K562 (cell line): ENCODE results near the gene KCTD15. TPM values are rescaled to one million over a fixed set of nuclear protein-coding genes. Genes with fewer than 3 reads are reported as not detected.

Experiments used
- CREB3L1 ChIP-seq: fragments of 450-650 bp; IDR thresholded peaks from 2 replicates; pipeline ENCODE4 v1.6.1; 2014; ENCODE audit warnings: low read depth, mild to moderate bottlenecking, moderate library complexity, borderline replicate concordance
- GTF2E2 ChIP-seq: fragments of 200-800 bp; sonication (Bioruptor generic); IDR thresholded peaks from 2 replicates; pipeline ENCODE4 v1.6.1; 2016; ENCODE audit warnings: missing genetic modification characterization, missing compliant biosample characterization
- GTF2F1 ChIP-seq: IDR thresholded peaks from 2 replicates; pipeline ENCODE4 v1.6.1; 2011; ENCODE audit warnings: low read depth, low read length, improper control_type of control experiment
- MEIS2 ChIP-seq: fragments of 450-650 bp; IDR thresholded peaks from 2 replicates; pipeline ENCODE4 v1.6.1; 2014; ENCODE audit warnings: mild to moderate bottlenecking; ENCODE audit not compliant: partially characterized antibody
- PML ChIP-seq: IDR thresholded peaks from 2 replicates; pipeline ENCODE4 v1.6.1; 2012; ENCODE audit warnings: low read length, inconsistent platforms
- RREB1 ChIP-seq: fragments of 250-450 bp; sonication (Bioruptor Pico); IDR thresholded peaks from 2 replicates; pipeline ENCODE4 v1.4.0; 2020
- TAF1 ChIP-seq: IDR thresholded peaks from 2 replicates; pipeline ENCODE4 v1.6.1; 2011; ENCODE audit warnings: mild to moderate bottlenecking, low read length, moderate library complexity; ENCODE audit not compliant: insufficient read depth, control insufficient read depth, severe bottlenecking; ENCODE audit errors: extremely low read depth
- U2AF1 ChIP-seq: fragments of 200-400 bp; formaldehyde crosslinking; optimal IDR thresholded peaks from 2 replicates; pipeline ENCODE3; 2017; ENCODE audit warnings: mild to moderate bottlenecking, low read depth, low read length, moderate library complexity
- polyA plus RNA-seq, 8 experiments: library from polyadenylated mRNA; depleted of rRNA in 4 of 8; stranded (reverse) in 5 of 8; unstranded in 3 of 8; fragments of >200 nt; fragmentation: Nextera tagmentation in 2 of 8; fragmentation: Illumina TruSeq in 1 of 8; extraction: Ambion mirVana in 2 of 8; extraction: Trizol in 1 of 8; gene quantifications; 2 replicates each; pipeline versions ENCODE4 v1.2.1 to v1.2.3, GENCODE V29; 2011 to 2014; ENCODE audit warnings: inconsistent platforms in 1 of 8, missing spikeins in 1 of 8
- total RNA-seq, 7 experiments: library from RNA; depleted of rRNA in 6 of 7; stranded (reverse); fragments of >200 nt in 6 of 7; fragmentation: Illumina TruSeq in 2 of 7; extraction: Trizol in 2 of 7; gene quantifications; 2 replicates each; pipeline versions ENCODE4 v1.2.1 to v1.2.3, GENCODE V29; 2011 to 2021; ENCODE audit warnings: low replicate concordance in 1 of 7
- TF ChIP-seq, protein P1 (sequence below), 2 experiments: IDR thresholded peaks; 2 replicates each; pipeline ENCODE4 v1.6.1; 2012; ENCODE audit warnings: improper control_type of control experiment in 2 of 2, low read depth in 2 of 2, low read length in 2 of 2, borderline replicate concordance in 1 of 2
- TF ChIP-seq, protein P2 (sequence below): IDR thresholded peaks from 2 replicates; pipeline ENCODE4 v1.6.1; 2012; ENCODE audit warnings: low read depth, low read length, improper control_type of control experiment, borderline replicate concordance

The KCTD15 gene
- total and polyA plus RNA-seq, 9 of the 15 experiments (the other 6 are each of a cell fraction or from before 2014, with no cell fraction given), result 1.7 to 49.0 (median 11.8) TPM

- peak; percentile 30; the same call in 1 of the 2 replicates for TF ChIP-seq RREB1 (CRISPR knock-in tag)
- TF ChIP-seq TAF1, result peak; percentile 37
- peak; percentile 32 for TF ChIP-seq U2AF1
- TF ChIP-seq GTF2F1, result no peak
- TF ChIP-seq CREB3L1, result peak; percentile 42; the same call in 1 of the 2 replicates
- no peak for TF ChIP-seq GTF2E2 (tag)
- peak; percentile 9 for TF ChIP-seq MEIS2
- no peak for TF ChIP-seq PML
- TF ChIP-seq, protein P1, sequence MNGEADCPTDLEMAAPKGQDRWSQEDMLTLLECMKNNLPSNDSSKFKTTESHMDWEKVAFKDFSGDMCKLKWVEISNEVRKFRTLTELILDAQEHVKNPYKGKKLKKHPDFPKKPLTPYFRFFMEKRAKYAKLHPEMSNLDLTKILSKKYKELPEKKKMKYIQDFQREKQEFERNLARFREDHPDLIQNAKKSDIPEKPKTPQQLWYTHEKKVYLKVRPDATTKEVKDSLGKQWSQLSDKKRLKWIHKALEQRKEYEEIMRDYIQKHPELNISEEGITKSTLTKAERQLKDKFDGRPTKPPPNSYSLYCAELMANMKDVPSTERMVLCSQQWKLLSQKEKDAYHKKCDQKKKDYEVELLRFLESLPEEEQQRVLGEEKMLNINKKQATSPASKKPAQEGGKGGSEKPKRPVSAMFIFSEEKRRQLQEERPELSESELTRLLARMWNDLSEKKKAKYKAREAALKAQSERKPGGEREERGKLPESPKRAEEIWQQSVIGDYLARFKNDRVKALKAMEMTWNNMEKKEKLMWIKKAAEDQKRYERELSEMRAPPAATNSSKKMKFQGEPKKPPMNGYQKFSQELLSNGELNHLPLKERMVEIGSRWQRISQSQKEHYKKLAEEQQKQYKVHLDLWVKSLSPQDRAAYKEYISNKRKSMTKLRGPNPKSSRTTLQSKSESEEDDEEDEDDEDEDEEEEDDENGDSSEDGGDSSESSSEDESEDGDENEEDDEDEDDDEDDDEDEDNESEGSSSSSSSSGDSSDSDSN (IDR thresholded peaks at IDR 0.05; ENCODE audit: borderline replicate concordance in 1 of 2, low read depth in 2 of 2, low read length in 2 of 2), result peak in 1 of 2 experiments; percentile 56; a peak in 3 of 4 replicates
- TF ChIP-seq, protein P2, sequence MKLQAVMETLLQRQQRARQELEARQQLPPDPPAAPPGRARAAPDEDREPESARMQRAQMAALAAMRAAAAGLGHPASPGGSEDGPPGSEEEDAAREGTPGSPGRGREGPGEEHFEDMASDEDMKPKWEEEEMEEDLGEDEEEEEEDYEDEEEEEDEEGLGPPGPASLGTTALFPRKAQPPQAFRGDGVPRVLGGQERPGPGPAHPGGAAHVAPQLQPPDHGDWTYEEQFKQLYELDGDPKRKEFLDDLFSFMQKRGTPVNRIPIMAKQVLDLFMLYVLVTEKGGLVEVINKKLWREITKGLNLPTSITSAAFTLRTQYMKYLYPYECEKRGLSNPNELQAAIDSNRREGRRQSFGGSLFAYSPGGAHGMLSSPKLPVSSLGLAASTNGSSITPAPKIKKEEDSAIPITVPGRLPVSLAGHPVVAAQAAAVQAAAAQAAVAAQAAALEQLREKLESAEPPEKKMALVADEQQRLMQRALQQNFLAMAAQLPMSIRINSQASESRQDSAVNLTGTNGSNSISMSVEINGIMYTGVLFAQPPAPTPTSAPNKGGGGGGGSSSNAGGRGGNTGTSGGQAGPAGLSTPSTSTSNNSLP, result no peak
Observed at GRCh38 chr19:33796164-33796875, at the start of gene KCTD15 (continued).
